NCI-H69 (cell line): ENCODE data around the gene CACHD1.

Experiments
- DNase-seq: peaks from one replicate; lab custom pipeline; 2025; lab: John Stamatoyannopoulos, UW

Gene CACHD1

GRCh38 chr1:64654519-64655341 is 184.8 kb downstream of the CACHD1 start:
- peak; percentile 15 for DNase-seq

GRCh38 chr1:64655861-64656260 is 185.9 kb downstream of the CACHD1 start:
- DNase-seq, result no peak

GRCh38 chr1:64659478-64660138 is 189.7 kb downstream of the CACHD1 start:
- DNase-seq, result no peak

- peak; percentile 79 for DNase-seq
Observed at GRCh38 chr1:64663668-64664067, 193.7 kb downstream of the CACHD1 start.

GRCh38 chr1:64664299-64664698 is 194.4 kb downstream of the CACHD1 start:
- peak; percentile 71 for DNase-seq

GRCh38 chr1:64669098-64669675 is 199.3 kb downstream of the CACHD1 start:
- DNase-seq, result no peak

- peak; percentile 14 for DNase-seq
Observed at GRCh38 chr1:64675718-64676345, 205.9 kb downstream of the CACHD1 start.

GRCh38 chr1:64676386-64676785 is 206.5 kb downstream of the CACHD1 start:
- no peak for DNase-seq

GRCh38 chr1:64677532-64677931 is 207.6 kb downstream of the CACHD1 start:
- no peak for DNase-seq

GRCh38 chr1:64678366-64678765 is 208.4 kb downstream of the CACHD1 start:
- no peak for DNase-seq

GRCh38 chr1:64679177-64679576 is 209.2 kb downstream of the CACHD1 start:
- no peak for DNase-seq

GRCh38 chr1:64680599-64680998 is 210.7 kb downstream of the CACHD1 start:
- DNase-seq, result no peak

GRCh38 chr1:64681043-64681442 is 211.1 kb downstream of the CACHD1 start:
- DNase-seq, result no peak

GRCh38 chr1:64683419-64683818 is 213.5 kb downstream of the CACHD1 start:
- peak; percentile 25 for DNase-seq

GRCh38 chr1:64685217-64685616 is 215.3 kb downstream of the CACHD1 start:
- no peak for DNase-seq

GRCh38 chr1:64685765-64686341 is 215.9 kb downstream of the CACHD1 start:
- no peak for DNase-seq

- DNase-seq, result peak; percentile 50
Observed at GRCh38 chr1:64686828-64687724, 217.1 kb downstream of the CACHD1 start.

GRCh38 chr1:64687725-64688327 is 217.9 kb downstream of the CACHD1 start:
- DNase-seq, result no peak

- no peak for DNase-seq
Observed at GRCh38 chr1:64691626-64692025, 221.7 kb downstream of the CACHD1 start.

- no peak for DNase-seq
Observed at GRCh38 chr1:64692911-64693310, 223.0 kb downstream of the CACHD1 start.

- no peak for DNase-seq
Observed at GRCh38 chr1:64693406-64693805, 223.5 kb downstream of the CACHD1 start.
